Measurements from ENCODE around the gene SDC3.

DNA sequence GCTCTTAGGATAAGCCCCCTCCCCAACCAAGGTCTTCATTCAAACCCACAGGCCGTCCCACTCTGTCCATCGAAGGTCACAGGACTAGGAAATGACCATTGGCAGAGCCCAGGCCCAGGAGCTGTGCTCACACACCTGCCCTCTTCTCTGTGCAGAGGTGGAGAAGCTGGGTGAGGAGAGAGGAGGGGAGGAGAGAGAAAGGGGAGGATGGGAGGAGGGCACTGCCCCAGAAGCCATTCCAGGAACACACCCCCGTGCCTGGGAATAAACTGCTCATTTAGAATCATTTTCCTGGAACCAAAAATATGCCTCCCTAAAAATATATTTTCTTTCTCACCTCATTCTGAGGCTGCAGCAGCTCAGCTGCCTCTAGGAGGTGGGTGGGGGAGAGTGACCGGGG, 6.4 kb upstream of the SDC3 start:
- TF ChIP-seq, protein P1, sequence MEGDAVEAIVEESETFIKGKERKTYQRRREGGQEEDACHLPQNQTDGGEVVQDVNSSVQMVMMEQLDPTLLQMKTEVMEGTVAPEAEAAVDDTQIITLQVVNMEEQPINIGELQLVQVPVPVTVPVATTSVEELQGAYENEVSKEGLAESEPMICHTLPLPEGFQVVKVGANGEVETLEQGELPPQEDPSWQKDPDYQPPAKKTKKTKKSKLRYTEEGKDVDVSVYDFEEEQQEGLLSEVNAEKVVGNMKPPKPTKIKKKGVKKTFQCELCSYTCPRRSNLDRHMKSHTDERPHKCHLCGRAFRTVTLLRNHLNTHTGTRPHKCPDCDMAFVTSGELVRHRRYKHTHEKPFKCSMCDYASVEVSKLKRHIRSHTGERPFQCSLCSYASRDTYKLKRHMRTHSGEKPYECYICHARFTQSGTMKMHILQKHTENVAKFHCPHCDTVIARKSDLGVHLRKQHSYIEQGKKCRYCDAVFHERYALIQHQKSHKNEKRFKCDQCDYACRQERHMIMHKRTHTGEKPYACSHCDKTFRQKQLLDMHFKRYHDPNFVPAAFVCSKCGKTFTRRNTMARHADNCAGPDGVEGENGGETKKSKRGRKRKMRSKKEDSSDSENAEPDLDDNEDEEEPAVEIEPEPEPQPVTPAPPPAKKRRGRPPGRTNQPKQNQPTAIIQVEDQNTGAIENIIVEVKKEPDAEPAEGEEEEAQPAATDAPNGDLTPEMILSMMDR (IDR thresholded peaks at IDR 0.05), result no peak
- no peak for TF ChIP-seq POLR2A (IDR thresholded peaks at IDR 0.05)
